HepG2 (cell line): Measurements from ENCODE around the gene MYO5B. TPM values are rescaled to one million over a fixed set of nuclear protein-coding genes. Genes with fewer than 3 reads are reported as not detected.

Experiments
- AGO2 ChIP-seq: fragments of 200-400 bp; formaldehyde crosslinking; optimal IDR thresholded peaks from 2 replicates; pipeline ENCODE3; 2017; ENCODE audit warnings: mild to moderate bottlenecking, low read depth, low read length, moderate library complexity
- ATF2 ChIP-seq: sonication (generic); formaldehyde crosslinking; IDR thresholded peaks from 2 replicates; pipeline ENCODE4 v1.4.0; 2020; ENCODE audit warnings: missing genetic modification reagents
- ATF5 ChIP-seq: sonication (generic); formaldehyde crosslinking; IDR thresholded peaks from 2 replicates; pipeline ENCODE4 v1.4.0; 2020; ENCODE audit warnings: mild to moderate bottlenecking, low read depth, missing genetic modification reagents
- FOSL1 ChIP-seq: sonication (generic); formaldehyde crosslinking; IDR thresholded peaks from 2 replicates; pipeline ENCODE4 v1.9.0; 2021; ENCODE audit warnings: missing genetic modification reagents, borderline replicate concordance
- FOXA3 ChIP-seq: IDR thresholded peaks from 2 replicates; pipeline ENCODE4 v1.6.1; 2016; ENCODE audit warnings: missing genetic modification reagents, missing compliant biosample characterization
- KLF13 ChIP-seq: sonication (generic); formaldehyde crosslinking; IDR thresholded peaks from 2 replicates; pipeline ENCODE4 v1.4.0; 2020; ENCODE audit warnings: mild to moderate bottlenecking, missing genetic modification reagents
- MAF1 ChIP-seq: sonication (generic); formaldehyde crosslinking; IDR thresholded peaks from 2 replicates; pipeline ENCODE4 v1.5.0; 2020; ENCODE audit warnings: missing genetic modification reagents, borderline replicate concordance
- NFIC ChIP-seq: IDR thresholded peaks from 2 replicates; pipeline ENCODE4 v1.6.1; 2012; ENCODE audit warnings: mild to moderate bottlenecking, low read length, inconsistent platforms
- NR1H2 ChIP-seq: sonication (generic); formaldehyde crosslinking; IDR thresholded peaks from 2 replicates; pipeline ENCODE4 v1.8.1; 2022; ENCODE audit warnings: low read depth, missing genetic modification reagents, borderline replicate concordance
- RNF219 ChIP-seq: sonication (generic); formaldehyde crosslinking; IDR thresholded peaks from 2 replicates; pipeline ENCODE4 v1.5.0; 2020; ENCODE audit warnings: mild to moderate bottlenecking, missing genetic modification reagents
- RXRB ChIP-seq: IDR thresholded peaks from 2 replicates; pipeline ENCODE4 v1.6.1; 2016; ENCODE audit warnings: borderline replicate concordance, missing genetic modification reagents, missing compliant biosample characterization
- TFDP1 ChIP-seq: IDR thresholded peaks from 2 replicates; pipeline ENCODE4 v1.6.1; 2016; ENCODE audit warnings: missing compliant biosample characterization, missing genetic modification reagents, borderline replicate concordance
- ZBED4 ChIP-seq: sonication (generic); formaldehyde crosslinking; IDR thresholded peaks from 2 replicates; pipeline ENCODE4 v1.4.0; 2020; ENCODE audit warnings: missing genetic modification reagents, borderline replicate concordance
- ZNF44 ChIP-seq: sonication (generic); formaldehyde crosslinking; IDR thresholded peaks from 2 replicates; pipeline ENCODE4 v1.5.1; 2020; ENCODE audit warnings: mild to moderate bottlenecking, missing genetic modification reagents
- ZNF570 ChIP-seq: sonication (generic); formaldehyde crosslinking; IDR thresholded peaks from 2 replicates; pipeline ENCODE4 v1.4.0; 2020; ENCODE audit warnings: mild to moderate bottlenecking, missing genetic modification reagents, borderline replicate concordance
- ZNF619 ChIP-seq: sonication (generic); formaldehyde crosslinking; IDR thresholded peaks from 2 replicates; pipeline ENCODE4 v1.4.0; 2020; ENCODE audit warnings: mild to moderate bottlenecking, missing genetic modification reagents
- polyA plus RNA-seq, 8 experiments: library from polyadenylated mRNA; depleted of rRNA in 3 of 8; stranded (reverse) in 7 of 8; unstranded in 1 of 8; fragments of >200 nt; fragmentation: Illumina TruSeq in 4 of 8; extraction: Trizol in 4 of 8; gene quantifications; 2 replicates each; pipeline versions ENCODE4 v1.2.1 to v1.2.3, GENCODE V29; 2011 to 2016; ENCODE audit warnings: low read depth in 4 of 8, missing spikeins in 1 of 8, mixed read lengths in 1 of 8; ENCODE audit not compliant: insufficient read depth in 1 of 8
- total RNA-seq, 5 experiments: library from RNA; depleted of rRNA; stranded (reverse); fragments of >200 nt; fragmentation: Illumina TruSeq; extraction: Trizol; gene quantifications; 2 replicates each; pipeline ENCODE4 v1.2.3, GENCODE V29; 2016; ENCODE audit warnings: low read depth in 1 of 5

The MYO5B gene
- total and polyA plus RNA-seq, 2 of the 13 experiments (the other 11 are each of a cell fraction or from before 2014, with no cell fraction given): 13.1 to 24.0 TPM

- TF ChIP-seq RNF219 (CRISPR knock-in tag) (no peak), ZNF619 (CRISPR knock-in tag) (no peak), AGO2 (peak; percentile 76), FOXA3 (CRISPR knock-in tag) (no peak), NFIC (no peak), ATF2 (CRISPR knock-in tag) (no peak), ZBED4 (CRISPR knock-in tag) (peak; percentile 96; the same call in 1 of the 2 replicates), NR1H2 (CRISPR knock-in tag) (no peak), ATF5 (no peak), KLF13 (no peak), TFDP1 (CRISPR knock-in tag) (peak; percentile 44; the same call in 1 of the 2 replicates), ZNF570 (CRISPR knock-in tag) (no peak), ZNF44 (no peak), RXRB (CRISPR knock-in tag) (peak; percentile 95), FOSL1 (CRISPR knock-in tag) (no peak), MAF1 (CRISPR knock-in tag) (0 out of 2 replicates have a peak, but pooled peaks have one; percentile 83)
These were observed 381.4 kb downstream of the MYO5B start, which contains the start of gene ACAA2 (continued) for GRCh38 chr18:49813319-49814146.
